HL-60/S4 treated with retinoic acid at 250 ng/mL for 4 days and 3 days (cell line): ENCODE measurements around the gene KDM4C.
"Not testable (repeated sequence)": the region's sequence is repeated elsewhere in the genome, so short reads cannot be mapped to it uniquely, and the experiment has no call there.

ENCODE experiments used
- in situ Hi-C: fragments of 300-500 bp; cut with MboI; formaldehyde crosslinking; loops from 2 replicates; pipeline ENCODE4 v1.7.0; 2022; ENCODE audit warnings: low sequenced_read_pairs

Gene KDM4C

GRCh38 chr9:6802926-6803325 is 45.2 kb downstream of the KDM4C start:
- in situ Hi-C loops, result no loop called here

- in situ Hi-C loops, result no loop called here
Observed at GRCh38 chr9:6805532-6805931, 47.8 kb downstream of the KDM4C start.

DNA sequence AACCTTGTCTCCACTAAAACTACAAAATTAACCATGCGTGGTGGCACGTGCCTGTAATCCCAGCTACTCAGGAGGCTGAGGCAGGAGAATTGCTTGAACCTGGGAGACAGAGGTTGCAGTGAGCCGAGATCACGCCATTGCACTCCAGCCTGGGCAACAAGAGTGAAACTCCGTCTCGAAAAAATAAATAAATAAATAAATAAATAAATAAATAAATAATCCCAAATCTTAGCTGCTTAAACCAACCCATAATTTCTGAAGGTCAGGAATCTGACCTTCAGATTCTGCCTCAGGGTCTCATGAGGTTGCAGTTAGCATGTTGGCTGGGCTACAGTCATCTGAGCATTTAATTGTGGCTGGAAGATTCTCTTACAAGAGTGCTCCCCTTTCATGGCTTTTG is 48.5 kb downstream of the KDM4C start:
- in situ Hi-C loops, result not testable (repeated sequence)

GRCh38 chr9:6807669-6808068 is 49.9 kb downstream of the KDM4C start:
- in situ Hi-C loops, result not testable (repeated sequence)

DNA sequence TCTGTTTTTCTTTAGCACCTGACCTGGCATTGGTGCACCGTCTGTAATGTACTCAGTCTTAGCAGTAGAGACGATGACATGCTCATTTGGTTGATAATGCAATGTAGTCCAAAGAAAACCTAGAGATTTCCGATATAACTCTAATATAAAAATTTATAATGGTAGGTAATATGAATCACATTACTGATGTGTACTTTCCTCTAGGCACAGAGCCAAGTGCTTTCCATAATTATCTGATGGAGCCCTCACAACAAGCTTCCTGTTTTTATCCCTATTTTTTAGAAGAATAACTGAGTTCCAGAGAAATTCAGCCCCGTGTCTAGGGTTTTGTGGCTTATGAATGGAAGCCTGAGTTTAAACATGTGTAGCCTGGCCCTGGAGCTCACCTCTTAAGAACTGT is 53.7 kb downstream of the KDM4C start:
- in situ Hi-C loops, result no loop called here

GRCh38 chr9:6816581-6816980 is 58.8 kb downstream of the KDM4C start:
- in situ Hi-C loops, result no loop called here

DNA sequence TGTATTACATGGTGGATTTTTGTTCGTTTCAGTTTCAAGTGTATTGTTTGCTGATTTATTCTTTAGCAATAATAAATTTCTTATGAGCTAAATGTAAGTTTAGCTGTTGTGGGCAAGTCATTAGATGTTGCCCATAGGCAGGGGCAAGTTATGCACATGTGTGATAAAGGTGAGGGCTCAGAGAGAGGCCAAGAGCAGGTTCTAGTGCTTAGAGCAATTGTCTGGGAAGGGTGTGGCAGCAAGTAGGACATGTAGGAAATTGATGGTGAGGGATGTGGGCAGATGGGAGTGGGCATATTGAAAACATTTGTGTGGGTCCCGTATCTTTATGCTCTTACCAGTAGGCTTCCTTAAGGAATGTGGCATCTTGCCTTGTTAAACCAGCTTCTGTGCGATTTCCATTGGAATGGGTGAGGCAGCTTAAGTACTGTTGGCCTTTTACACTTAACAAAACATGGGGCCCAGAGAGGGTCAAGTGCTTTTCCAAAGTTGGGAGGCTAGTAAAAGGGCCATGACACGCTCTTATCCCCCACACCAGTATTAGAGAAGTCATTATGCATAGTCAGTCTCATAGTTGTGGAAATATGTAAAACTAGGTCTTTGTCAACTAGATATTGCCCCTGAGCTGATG is 60.6 kb downstream of the KDM4C start:
- in situ Hi-C loops, result no loop called here

DNA sequence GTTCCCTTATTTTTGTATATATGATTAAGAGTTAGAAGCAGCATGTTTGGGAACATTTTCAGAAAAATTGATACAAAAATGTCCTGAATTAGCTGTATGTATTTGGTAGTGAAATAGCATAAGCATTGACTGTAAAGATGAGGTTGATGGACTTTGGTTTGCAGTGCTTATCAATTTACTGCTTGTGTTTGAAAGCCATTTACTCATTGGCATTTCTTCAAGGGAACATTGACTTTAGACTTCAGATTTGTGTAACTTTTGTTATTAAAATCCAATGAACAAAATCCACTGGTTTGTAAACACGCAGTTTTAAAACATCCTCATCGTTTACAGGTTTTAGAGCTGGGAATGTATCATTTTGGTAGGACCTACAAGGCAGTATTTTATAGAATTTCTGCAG is 61.3 kb downstream of the KDM4C start:
- in situ Hi-C loops, result no loop called here

- in situ Hi-C loops, result no loop called here
Observed at GRCh38 chr9:6819529-6819928, 61.8 kb downstream of the KDM4C start.

DNA sequence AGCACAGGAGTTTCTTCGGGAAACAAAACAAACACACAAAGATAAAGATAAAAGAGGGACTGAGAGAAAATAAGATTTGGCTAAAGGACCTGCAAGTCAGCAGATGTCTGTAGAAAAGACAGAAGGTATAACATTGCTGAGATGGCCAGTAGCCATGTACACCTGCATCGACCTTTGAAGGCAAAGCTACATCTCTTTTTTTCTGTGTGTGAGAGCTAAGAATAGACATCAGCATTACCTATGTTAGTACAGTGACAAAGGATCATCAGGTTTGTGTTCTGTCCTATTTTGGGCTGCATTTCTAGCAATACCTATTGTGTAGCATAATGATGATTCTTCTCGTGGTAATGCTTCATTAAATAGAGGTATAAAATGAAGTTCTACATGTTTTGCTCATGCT is 64.9 kb downstream of the KDM4C start:
- in situ Hi-C loops, result no loop called here

- in situ Hi-C loops, result no loop called here
Observed at GRCh38 chr9:6827439-6828145, 69.8 kb downstream of the KDM4C start.

DNA sequence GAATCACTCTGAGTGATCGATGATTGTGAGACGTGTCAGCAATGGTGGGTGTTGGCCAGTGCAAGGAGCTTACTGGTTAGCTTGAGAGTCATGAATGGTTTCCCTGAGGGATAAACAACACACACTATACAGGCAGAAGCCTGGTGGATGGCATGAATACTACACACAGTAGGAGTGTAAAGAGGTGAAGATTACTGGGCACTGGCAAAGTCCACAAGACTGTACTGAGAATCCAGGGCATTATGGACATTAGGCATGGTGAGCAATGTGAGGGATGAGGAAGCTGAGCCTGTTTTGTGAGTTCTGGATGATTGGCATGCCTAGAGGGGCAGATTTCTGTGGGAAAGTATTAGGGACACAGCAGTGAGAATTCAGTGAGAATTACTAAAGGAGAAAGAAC is 71.3 kb downstream of the KDM4C start:
- in situ Hi-C loops, result no loop called here

- in situ Hi-C loops, result no loop called here
Observed at GRCh38 chr9:6829536-6829935, 71.8 kb downstream of the KDM4C start.

DNA sequence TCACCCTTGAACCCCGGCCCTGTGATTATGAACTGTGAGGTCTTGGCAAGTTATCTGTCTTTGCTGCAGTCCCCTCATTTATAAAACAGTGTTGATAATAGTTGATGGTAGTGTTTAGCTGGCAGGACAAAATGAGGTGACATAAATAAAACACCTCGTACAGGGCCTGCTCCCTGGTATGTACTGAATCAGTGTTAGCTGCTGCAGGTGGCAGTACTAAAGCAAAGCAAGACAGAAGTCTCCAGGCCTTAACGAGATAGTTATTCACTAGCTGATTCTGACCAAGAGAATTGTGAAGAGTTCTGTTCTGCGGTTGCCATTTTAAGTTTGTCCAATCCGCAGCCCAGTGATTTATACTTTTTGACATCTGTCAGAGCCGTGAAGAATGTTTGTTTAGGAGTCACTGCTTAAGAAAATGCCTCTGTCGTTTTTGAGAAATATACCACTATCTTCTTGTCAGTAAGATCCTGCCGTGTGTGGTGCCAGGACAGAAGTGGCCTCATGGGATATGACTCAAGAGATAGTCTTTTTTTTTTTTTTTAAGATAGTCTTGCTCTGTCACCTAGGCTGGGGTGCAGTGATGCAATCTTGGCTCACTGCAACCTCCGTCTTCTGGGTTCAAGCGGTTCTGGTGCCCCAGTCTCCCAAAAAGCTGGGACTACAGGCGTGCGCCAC is 75.9 kb downstream of the KDM4C start:
- in situ Hi-C loops, result no loop called here

DNA sequence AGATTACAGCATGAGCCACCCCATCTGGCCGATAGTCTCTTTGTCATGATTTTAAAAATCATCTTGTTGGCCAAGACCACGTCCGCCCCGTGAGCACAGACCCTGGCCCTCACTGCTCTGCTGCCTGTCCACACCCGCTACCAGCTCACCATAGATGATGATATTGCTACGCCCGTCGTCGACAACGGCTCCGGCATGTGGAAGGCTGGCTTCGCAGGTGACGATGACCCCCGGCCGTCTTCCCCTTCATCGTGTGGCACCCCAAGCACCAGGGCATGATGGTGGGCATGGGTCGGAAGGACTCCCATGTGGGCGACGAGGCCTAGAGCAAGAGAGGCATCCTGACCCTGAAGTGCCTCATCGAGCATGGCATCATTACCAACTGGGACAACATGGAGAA is 76.5 kb downstream of the KDM4C start:
- in situ Hi-C loops, result no loop called here

- in situ Hi-C loops, result no loop called here
Observed at GRCh38 chr9:6838158-6838557, 80.4 kb downstream of the KDM4C start.

DNA sequence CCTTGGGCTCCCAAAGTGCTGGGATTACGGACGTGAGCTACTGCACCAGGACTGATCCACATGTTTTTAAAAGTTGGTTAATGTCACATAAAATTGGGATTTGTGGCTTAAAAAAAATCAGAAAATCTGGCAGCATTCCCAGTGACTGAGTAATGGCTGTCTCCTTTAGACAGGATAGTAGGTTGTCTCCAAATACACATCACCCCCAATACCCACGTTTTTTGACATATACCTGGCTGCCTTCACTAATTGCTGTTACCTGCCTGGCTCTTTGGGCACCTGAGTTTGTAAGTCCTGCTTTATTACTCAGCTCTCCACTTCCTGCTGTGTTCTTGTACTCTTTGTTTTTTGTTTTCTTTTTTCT is 84.8 kb downstream of the KDM4C start:
- in situ Hi-C loops, result no loop called here

DNA sequence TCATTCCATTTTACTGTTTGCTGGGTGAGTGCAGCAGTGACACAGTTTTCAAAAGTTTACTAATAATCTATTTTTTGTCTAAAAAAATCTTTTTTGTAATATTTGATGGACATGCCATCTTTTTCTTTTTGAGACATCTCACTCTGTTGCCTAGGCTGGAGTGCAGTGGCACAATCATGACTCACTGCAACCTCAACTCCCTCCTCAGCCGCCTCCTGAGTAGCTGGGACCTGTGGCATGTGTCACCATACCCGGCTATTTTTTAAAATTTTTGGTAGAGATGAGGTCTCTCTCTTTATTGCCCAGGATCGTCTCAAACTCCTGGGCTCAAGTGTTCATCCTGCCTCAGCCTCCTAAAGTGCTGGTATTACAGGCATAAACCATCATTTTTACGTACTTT is 86.0 kb downstream of the KDM4C start:
- in situ Hi-C loops, result no loop called here

GRCh38 chr9:6844267-6844666 is 86.5 kb downstream of the KDM4C start:
- in situ Hi-C loops, result no loop called here

DNA sequence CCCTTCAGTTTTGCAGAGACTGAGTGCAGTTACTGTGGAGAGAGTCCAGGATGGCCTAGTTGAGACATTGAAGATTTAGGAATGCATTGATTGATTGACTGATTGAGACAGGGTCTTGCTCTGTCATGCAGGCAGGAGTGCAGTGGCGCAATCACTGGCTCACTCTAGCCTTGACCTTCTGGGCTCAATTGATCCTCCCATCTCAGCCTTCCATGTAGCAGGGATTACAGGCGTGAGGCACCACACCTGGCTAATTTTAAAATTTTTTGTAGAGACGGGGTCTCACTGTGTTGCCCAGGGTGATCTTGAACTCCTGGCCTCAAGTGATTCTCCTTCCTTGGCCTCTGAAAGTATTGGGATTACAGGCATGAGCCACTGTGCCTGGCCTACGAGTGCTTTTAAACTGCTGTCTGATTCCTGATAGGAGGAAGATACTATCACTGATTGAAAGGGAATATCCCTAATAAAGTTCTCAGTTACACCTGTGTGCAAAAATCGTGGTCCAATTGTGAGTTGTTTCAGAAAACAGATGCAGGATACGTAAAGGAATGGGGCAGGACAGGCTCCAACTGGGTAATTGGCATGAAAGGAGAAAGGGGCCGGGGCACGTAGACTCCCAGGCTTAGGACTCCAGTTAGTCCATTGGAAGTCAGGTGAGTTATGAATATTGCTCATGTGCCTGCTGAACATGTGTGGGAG is 87.5 kb downstream of the KDM4C start:
- in situ Hi-C loops, result no loop called here

- in situ Hi-C loops, result no loop called here
Observed at GRCh38 chr9:6845880-6846279, 88.1 kb downstream of the KDM4C start.
